GM12872 (cell line): ENCODE data around the gene SLC10A4.

ENCODE experiments used
- TF ChIP-seq, protein P1 (sequence below): IDR thresholded peaks from 3 replicates; pipeline ENCODE4 v1.5.1; 2011; ENCODE audit warnings: low read depth, mild to moderate bottlenecking, low read length, moderate library complexity; ENCODE audit not compliant: insufficient read depth

The SLC10A4 gene

DNA sequence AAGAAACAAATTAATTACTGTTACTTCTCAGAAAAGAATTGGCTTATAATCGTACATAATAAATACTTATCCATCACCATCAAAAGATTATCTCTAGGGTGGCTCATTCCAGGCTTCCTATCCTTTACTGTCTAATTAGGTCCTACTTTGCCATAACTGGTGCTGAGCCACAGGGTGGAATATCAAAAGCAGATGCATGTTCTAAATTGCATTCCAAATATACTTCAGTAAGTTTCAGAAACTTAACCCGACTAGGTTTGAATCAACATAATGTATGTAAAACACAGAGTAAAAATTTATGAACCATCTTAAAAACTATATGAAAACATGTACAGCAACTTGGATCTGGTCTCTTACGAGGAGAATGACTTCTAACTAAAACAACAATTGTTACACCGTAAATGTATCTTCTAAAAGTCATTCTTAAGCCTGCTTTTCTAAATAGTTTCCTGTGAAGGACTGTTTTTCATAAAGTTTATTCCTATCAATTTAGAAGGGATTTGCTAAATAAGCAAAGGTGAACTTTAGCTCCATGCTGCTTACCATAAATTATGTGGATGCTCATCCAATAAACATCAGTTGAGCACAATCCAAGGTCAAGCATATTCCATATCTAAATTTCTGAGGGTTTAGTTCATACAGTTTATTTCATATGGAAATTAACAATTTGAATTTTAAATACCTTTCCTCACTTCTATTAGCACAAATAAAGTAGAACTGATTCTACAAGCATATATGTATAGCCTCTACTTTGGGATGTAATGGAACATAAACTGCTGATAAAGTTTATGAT lies 20.3 kb downstream of the SLC10A4 start:
- TF ChIP-seq, protein P1, sequence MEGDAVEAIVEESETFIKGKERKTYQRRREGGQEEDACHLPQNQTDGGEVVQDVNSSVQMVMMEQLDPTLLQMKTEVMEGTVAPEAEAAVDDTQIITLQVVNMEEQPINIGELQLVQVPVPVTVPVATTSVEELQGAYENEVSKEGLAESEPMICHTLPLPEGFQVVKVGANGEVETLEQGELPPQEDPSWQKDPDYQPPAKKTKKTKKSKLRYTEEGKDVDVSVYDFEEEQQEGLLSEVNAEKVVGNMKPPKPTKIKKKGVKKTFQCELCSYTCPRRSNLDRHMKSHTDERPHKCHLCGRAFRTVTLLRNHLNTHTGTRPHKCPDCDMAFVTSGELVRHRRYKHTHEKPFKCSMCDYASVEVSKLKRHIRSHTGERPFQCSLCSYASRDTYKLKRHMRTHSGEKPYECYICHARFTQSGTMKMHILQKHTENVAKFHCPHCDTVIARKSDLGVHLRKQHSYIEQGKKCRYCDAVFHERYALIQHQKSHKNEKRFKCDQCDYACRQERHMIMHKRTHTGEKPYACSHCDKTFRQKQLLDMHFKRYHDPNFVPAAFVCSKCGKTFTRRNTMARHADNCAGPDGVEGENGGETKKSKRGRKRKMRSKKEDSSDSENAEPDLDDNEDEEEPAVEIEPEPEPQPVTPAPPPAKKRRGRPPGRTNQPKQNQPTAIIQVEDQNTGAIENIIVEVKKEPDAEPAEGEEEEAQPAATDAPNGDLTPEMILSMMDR = no peak

DNA sequence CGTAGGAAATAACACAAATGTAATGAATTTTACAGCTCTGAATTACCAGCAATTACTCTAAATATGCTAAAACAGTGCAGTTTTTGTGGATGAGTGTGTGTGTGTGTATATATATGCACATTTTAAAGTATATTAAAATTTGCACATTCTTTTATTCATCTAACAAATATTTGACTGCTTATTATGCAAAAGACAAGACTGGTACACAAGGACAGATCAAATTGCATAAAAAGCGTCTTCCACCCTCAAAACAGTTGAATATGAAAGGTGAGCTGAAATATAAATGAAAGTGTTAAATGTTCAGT lies 20.8 kb downstream of the SLC10A4 start:
- TF ChIP-seq, protein P1 = no peak

DNA sequence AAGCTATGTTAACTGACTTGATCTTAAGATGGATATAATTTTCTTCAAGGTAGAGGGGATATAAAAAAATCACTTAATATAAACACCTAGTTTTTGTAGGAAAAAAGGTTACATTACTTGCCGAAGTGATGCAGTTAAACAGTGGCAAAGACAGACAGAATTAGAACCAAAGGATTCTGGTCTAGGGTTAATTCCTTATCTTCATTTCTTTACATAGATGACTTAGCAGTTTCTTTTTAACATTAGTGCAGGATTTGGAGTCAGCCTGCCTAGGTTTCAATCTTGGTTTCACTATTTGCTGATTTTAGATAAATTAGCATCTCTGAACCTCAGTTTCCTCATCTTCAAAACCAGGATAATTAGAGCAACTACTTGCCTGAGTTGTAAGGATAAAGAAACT lies 21.2 kb downstream of the SLC10A4 start:
- TF ChIP-seq, protein P1 = no peak

DNA sequence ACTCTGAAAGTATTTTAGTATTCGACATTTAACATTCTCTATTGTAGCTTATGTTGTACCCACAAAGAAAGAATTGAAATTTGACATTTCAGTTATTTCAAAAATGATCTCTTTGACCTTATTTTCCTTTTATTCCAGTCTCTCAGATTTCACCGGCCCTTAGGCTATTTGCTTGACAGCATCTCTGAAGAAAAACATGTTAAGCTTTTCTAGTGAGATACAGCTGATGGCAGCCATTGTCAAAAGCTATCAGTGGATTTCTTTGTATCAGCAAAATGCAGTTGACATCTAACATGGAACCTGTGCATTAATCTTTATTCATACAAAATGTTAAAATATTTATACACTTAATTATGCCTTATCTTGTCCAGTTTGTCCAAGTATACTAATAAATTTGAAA lies 23.6 kb downstream of the SLC10A4 start:
- TF ChIP-seq, protein P1 = no peak

DNA sequence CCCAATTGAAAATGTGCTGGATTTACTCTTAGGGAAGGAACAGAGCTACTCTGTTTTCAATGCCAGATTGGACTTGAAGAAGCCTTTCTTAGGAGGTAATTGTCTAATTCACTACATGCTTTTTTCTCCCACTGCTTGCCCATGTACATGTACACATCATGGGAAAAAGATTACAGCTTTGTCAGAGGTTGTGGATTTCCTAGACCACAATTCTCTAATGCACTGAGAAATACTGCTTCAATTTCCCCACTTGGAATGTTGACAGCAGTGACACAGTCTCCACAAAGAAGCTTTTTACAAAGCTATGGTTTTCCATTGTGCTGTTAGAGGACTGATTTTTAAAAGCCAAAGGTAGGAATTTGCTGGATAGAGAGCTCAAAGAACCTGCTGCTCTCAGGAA lies 26.4 kb downstream of the SLC10A4 start:
- TF ChIP-seq, protein P1 = no peak

DNA sequence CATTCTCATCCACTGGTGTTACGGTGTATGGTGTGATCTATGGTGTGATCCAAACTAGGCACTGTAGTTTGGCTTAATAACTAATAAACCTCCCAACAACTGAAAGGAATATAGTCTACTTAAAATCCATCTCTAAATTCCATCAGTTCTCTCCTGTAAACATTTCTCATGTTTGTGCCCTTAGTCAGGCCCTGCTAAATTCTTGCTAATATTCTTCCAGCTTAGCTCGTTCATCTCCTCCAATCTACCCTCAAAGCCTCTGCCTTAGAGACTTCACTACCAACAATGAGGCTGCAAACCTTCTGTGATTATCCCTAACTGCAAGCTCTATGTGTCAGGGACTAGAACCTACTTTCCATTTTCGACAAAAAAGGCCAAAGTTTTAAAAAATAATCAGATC lies 35.0 kb downstream of the SLC10A4 start:
- TF ChIP-seq, protein P1 = no peak

DNA sequence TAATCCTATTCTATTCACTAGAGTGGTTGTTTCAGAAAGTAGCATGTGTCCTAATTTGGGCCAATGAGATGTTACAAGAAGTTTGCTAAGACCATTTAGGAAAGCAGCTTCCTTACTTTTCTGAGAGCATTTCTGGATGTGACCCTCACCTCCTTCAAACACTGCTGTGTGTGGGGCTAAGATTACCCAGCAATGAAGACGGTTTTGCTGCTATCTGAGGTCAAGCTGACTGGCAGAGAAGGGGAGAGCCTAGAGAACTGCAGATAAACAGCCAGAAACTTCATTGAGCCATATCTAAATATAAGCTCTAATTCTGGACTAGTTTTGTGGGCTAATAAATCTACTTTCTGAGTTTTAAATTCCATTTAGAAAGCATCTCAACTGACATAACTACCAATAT lies 43.3 kb downstream of the SLC10A4 start:
- TF ChIP-seq, protein P1 = no peak
